GM12872 (cell line): ENCODE measurements around the gene G6PC1.

Experiments
- TF ChIP-seq, protein P1 (sequence below): IDR thresholded peaks from 3 replicates; pipeline ENCODE4 v1.5.1; 2011; ENCODE audit warnings: low read depth, mild to moderate bottlenecking, low read length, moderate library complexity; ENCODE audit not compliant: insufficient read depth

Gene G6PC1

DNA sequence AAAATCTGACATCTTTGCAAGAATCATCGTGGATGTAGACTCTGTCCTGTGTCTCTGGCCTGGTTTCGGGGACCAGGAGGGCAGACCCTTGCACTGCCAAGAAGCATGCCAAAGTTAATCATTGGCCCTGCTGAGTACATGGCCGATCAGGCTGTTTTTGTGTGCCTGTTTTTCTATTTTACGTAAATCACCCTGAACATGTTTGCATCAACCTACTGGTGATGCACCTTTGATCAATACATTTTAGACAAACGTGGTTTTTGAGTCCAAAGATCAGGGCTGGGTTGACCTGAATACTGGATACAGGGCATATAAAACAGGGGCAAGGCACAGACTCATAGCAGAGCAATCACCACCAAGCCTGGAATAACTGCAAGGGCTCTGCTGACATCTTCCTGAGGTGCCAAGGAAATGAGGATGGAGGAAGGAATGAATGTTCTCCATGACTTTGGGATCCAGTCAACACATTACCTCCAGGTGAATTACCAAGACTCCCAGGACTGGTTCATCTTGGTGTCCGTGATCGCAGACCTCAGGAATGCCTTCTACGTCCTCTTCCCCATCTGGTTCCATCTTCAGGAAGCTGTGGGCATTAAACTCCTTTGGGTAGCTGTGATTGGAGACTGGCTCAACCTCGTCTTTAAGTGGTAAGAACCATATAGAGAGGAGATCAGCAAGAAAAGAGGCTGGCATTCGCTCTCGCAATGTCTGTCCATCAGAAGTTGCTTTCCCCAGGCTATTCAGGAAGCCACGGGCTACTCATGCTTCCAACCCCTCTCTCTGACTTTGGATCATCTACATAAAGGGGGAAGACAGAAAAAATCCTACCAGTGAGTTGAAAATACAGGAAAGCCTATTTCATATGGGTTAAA, at the start of gene G6PC1:
TSS of gene G6PC1 (plus strand) at position 340 of the 872 bp plus-strand sequence. CDS start at position 418, 78 bp downstream.
- TF ChIP-seq, protein P1, sequence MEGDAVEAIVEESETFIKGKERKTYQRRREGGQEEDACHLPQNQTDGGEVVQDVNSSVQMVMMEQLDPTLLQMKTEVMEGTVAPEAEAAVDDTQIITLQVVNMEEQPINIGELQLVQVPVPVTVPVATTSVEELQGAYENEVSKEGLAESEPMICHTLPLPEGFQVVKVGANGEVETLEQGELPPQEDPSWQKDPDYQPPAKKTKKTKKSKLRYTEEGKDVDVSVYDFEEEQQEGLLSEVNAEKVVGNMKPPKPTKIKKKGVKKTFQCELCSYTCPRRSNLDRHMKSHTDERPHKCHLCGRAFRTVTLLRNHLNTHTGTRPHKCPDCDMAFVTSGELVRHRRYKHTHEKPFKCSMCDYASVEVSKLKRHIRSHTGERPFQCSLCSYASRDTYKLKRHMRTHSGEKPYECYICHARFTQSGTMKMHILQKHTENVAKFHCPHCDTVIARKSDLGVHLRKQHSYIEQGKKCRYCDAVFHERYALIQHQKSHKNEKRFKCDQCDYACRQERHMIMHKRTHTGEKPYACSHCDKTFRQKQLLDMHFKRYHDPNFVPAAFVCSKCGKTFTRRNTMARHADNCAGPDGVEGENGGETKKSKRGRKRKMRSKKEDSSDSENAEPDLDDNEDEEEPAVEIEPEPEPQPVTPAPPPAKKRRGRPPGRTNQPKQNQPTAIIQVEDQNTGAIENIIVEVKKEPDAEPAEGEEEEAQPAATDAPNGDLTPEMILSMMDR: no peak

DNA sequence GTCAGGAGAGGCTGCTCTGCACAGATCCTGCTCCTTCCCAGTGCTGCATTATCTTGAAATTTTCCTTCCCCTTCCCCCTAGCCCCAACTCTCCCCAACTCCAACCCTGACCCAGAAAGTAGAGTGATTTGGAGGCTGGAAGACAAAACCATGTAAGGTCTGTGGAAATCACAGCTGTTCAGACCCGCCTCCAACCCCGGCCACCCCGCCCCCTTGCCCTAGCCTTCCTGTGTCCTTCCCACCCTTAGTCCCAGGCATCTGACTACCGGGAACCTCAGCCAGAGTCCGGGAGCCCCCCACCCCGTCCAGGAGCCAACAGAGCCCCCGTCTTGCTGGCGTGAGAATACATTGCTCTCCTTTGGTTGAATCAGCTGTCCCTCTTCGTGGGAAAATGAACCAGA, 49.6 kb upstream of the G6PC1 start, which contains the start of gene AOC3:
TSS of gene AOC3 (plus strand) at position 246 of the 400 bp plus-strand sequence. CDS start at position 391, 145 bp downstream.
- TF ChIP-seq, protein P1: no peak

DNA sequence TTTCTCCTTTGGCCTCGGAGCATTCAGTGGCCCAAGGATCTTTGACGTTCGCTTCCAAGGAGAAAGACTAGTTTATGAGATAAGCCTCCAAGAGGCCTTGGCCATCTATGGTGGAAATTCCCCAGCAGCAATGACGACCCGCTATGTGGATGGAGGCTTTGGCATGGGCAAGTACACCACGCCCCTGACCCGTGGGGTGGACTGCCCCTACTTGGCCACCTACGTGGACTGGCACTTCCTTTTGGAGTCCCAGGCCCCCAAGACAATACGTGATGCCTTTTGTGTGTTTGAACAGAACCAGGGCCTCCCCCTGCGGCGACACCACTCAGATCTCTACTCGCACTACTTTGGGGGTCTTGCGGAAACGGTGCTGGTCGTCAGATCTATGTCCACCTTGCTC, 48.2 kb upstream of the G6PC1 start:
- TF ChIP-seq, protein P1: no peak

DNA sequence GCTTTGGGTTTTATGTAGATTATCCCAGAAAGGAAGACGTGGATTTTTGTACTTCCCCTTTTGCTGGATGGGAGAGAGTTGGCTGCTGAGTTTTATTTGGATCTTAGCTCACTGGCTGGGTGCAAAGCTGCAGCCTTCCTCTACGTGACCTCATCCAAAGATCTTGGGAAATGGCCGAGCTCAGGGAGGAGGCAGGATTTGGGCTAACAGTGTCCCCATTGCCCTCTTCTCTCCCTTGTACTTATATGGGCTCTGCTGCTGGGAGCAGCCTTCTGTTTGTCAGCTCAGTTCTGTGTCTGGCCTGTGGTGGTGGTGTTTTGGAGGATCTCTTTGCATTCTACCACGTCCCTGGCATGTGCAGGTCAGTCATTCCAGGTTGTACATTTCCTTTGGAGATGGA, 47.6 kb upstream of the G6PC1 start:
- TF ChIP-seq, protein P1: no peak

DNA sequence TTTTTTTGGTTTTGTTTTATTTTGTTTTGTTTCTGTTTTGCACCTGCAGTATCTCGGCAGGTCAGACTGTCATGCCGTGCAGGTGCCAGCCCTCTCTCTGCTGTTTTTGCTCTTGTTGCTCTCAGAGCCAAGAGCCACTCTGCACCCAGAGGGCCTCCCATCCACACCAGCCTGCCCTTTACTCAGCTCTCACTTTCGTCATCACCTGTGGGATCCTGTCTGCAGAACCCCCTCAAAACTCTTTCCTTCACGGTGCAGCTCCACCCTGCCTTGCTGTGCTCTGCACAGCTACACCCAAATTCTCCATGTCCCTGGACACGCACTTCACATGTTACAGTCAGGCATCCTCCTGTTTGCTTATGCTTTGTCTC, 47.0 kb upstream of the G6PC1 start:
- TF ChIP-seq, protein P1: no peak

DNA sequence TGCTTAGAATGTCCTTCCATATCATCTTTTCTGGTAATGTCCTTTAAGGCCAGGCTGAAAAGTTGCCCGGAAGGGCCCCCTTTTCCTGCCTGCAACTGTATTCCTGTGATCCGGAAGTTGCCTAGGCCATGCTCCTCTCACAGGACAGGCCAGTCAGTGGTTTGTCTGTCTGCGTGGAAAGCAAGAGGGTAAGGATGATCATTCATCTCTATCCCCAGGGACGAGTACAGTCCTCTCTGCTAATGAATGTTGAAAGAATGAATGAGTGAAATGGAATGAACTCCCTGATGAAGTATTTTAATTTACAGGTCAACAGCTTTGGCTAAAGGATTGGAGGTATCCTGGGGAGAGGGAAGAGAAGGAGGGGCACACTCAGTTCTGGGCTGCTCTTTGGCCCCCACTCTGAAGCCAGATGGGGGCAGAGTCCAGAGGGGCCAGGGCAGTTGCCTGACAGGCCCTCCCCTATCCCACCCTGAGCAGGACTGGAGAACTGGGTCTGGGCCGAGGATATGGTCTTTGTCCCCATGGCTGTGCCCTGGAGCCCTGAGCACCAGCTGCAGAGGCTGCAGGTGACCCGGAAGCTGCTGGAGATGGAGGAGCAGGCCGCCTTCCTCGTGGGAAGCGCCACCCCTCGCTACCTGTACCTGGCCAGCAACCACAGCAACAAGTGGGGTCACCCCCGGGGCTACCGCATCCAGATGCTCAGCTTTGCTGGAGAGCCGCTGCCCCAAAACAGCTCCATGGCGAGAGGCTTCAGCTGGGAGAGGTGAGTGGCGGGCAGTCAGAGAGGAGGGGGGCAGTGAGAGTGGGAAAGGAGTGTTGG, 46.4 kb upstream of the G6PC1 start:
- TF ChIP-seq, protein P1: no peak

DNA sequence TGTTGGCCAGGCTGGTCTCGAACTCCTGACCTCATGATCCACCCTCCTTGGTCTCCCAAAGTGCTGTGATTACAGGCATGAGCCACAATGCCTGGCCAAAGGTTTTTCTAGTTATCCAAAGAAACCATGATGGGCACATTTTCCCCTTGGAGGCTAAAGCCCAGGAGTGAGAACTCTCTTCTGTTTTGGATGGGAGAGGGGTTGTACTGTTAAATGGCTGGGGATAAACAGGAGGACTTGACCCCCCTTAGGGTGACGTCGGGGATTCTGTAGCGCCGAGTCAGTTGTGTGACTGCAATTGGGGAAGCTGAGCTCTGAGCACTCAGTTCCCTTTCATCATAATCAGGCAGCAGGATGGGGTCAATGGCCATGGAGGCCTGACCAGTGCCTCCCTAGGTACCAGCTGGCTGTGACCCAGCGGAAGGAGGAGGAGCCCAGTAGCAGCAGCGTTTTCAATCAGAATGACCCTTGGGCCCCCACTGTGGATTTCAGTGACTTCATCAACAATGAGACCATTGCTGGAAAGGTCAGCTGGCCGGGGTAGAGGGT, 45.5 kb upstream of the G6PC1 start:
- TF ChIP-seq, protein P1: no peak
